HG02884 (cell line): ENCODE results near the gene MAPKBP1.

ENCODE experiments used
- ATAC-seq: cut with Tn5 transposase; IDR thresholded peaks from one replicate; pipeline ENCODE4 v1.9.1; 2021; ENCODE audit warnings: mild to moderate bottlenecking, moderate library complexity; ENCODE audit not compliant: unreplicated experiment

The MAPKBP1 gene

DNA sequence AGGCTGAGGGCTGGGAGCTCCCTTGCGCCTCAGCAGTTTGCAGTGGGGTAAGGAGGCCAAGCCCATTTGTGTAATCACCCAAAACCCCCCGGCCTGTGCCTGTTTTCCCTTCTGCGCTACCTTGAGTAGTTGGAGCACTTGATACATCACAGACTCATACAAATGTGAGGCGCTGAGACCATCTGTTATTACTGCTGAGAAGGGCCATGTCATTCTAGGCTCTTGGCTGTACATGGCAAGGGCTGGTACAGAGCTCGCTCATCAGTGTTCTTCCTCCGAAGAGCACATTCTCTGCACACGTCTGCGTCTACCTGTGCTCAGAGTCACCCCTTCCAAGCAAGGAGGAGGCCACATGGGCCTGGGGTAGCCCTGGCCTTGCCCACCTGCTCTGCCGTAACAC is 73.7 kb downstream of the MAPKBP1 start:
- no peak for ATAC-seq

DNA sequence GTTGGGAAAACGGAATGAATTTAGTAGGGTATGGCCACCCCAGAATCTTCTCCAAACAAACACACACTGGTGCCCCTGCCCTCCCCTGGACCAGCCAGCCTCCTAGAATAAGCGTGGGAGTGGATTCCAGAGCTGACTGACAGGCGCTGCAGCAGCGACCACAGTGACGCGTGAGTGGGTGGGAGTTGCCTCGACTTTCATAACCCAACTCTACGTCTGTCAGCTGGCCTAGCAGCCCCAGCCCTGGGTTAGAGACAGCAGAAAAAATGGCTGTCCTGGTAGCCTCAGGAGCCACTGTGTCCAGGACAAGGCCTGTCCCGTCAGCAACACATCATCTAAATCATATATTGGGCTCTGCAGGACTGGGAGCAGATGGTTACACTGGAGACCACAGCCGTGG is 74.3 kb downstream of the MAPKBP1 start:
- ATAC-seq = no peak

DNA sequence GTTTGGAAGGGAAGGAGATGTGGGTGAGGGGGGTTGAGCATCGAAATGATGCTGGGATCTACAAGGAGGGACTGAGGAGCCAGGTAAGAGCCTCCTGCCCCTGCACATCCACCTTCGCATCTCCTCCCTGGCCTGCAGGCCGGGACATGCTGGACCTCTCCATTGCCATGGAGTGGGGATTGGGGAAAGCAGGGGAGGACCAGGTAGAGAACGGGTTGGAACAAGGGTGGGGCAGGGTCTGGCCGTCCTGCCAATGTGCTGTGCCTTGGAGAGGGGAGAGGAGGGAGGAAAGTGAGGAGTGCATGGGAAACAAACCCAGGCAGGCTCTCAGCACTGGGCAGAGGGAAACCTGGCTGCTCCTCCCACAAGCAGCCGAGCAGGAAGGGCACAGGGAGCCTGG is 74.9 kb downstream of the MAPKBP1 start:
- ATAC-seq = no peak

DNA sequence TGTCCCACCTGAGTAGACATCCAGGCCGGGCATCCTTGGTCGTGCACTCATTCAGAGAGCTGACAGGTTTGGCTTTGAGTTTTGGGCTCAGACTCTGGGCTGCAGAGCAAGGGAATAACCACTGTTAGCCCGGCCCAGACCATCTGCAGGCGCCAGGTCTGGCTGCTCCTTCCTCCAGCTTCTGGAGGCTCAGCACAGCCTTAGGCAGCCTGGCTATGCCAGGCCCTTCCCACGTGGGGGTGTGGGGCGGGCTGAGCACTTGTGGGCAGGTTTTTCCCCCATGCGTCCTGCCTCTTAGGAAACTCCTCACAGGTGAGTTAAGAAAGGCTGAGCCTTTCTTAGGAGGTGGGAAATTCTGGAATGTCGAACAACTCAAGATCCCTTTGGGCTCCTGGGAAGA is 75.6 kb downstream of the MAPKBP1 start:
- no peak for ATAC-seq

GRCh38 chr15:41850482-41851166 is 76.3 kb downstream of the MAPKBP1 start:
- no peak for ATAC-seq

GRCh38 chr15:41851167-41851523 is 76.9 kb downstream of the MAPKBP1 start:
- no peak for ATAC-seq

DNA sequence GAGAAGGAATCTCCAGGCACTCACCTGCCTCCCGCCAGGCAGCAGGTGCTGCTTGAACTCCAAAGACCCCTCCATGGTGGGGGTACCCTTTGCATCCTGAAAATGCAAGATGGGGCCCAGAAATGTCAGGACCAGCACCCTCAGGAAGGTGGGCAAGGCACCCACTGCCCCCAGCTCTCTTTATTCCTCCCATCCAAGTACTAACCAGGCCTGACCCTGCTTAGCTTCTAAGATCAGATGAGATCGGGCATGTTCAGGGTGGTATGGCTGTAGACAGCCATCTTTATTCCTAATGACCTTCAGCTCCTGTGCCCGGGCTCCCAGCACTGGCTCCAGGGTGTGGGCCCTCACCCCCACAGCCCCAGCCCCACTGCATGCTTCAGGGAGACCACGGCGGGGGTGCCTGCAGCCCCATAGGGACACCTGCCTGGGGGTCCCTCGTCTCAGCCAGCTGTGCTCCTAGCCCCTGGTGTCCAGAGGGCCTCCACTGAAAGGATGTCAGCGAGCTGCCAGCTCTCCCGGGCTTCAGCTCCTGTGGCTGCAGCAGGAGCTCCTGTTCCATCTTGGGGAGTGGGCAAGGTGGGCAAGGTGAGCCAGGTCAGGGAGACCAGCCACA is 77.6 kb downstream of the MAPKBP1 start:
- no peak for ATAC-seq

- no peak for ATAC-seq
These were observed 78.7 kb downstream of the MAPKBP1 start for GRCh38 chr15:41852736-41853590.

- ATAC-seq = no peak
These were observed 79.5 kb downstream of the MAPKBP1 start for GRCh38 chr15:41853831-41854230.

DNA sequence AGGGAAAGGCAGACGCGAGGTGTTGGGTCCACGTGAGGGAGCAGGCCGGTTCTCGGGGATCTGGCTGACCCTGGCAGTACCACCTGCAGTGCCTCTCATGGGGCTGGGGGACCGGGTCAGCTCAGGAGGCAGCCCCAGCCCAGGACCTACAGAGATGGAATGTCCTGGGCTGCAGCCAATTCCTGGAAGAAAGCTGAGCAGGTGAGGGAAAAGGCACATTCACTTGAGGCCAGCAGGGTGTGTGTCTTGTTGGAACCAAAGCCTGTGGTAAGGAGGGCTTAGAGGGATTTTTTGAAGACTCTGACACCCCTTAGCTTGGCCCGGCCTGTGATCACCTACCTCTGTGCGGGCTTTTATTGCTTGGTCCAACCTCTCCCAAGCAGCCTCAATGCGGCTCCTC is 80.2 kb downstream of the MAPKBP1 start:
- ATAC-seq = no peak

DNA sequence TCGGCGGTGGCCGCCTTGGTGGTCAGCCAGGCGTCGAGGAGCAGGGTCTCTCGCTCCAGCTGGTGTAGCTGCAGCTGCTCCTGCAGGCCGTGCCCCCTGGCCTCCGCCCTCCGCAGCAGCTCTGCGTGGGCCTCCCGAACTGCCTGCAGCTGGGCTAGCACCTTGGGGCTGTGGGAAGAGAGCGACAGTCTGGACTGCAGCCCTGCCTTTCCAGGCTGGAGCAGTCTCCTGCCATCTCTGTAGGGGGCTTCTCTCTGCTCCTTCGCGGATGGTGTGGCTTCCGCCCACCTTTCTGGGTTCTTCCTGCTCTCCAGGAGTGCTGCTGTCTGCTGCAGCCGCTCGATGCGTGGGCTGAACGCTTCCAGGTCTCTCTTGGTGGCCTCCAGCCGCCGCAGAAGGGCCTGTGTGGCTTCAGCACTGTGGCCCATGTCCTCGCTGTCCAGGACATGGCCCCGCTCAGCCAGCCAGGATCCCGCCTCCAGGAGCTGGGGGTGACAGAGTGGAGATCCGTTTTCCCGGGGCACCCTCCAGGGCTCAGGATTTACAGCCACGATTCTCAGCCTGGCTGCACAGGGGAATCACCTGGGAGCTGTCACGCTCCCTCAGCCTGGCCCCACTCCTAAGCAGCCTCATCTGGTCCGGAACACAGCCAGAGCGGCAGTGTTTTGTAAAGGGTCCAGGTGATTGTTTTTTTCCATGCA is 81.1 kb downstream of the MAPKBP1 start:
- ATAC-seq = no peak

DNA sequence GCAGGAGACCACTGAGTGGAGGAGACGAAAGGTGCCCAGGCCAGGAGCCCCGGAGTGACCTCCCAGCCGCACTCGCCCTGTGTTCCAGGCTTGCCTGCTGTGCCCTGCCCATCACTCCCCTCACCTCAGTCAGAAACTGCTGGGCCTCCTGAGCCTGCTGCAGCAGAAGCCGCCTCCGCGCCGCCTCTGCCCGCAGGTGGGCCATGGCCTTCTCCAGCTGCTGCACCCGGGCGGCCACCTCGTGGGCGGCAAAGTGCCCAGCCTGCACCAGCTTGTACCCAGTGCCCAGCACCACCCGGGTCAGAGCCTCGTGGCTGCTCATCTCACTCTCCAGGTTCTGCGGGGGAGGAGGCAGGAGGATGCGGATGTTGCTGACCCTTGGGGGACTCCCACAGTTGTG is 82.0 kb downstream of the MAPKBP1 start:
- ATAC-seq = no peak

GRCh38 chr15:41856716-41857115 is 82.4 kb downstream of the MAPKBP1 start:
- ATAC-seq = no peak

DNA sequence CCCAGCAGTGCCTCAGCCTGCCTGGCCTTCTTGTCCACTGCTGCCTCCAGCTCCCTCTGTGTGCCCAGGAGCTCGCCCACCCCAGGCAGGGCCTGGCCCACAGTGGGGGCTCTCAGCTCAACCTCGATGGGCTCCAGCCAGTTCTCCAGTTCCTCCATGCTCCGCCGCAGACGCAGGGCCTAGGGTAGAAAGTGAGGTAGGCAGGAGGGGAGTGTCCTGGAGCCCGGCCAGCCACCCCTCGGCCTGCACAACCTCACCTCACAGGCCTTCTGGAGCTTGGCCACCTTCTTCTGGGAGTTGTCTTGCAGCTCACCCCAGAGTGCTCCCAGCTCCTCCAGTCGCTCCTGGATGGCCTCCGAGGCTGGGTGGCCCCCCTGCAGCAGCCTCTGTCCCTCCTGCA is 83.0 kb downstream of the MAPKBP1 start:
- no peak for ATAC-seq

DNA sequence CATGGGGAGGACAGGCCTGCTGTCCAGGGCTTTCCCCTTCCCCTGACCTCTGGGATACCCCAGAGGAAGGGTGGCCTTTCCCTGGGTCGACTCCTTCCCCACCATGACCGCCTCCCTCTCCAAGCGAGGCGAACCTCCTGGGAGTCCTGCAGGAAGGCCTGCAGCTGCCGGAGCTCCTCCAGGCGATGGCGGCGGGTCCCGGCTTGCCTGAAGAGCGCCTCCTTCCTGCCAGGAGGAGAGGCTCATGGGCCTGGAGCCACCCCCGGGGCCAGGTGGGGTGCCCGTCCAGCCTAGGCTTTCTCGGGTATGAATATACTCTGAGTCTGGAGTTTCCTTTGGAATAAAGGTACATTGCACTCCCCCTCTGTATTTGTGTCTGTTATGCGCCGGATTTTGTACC is 84.5 kb downstream of the MAPKBP1 start:
- ATAC-seq = no peak

GRCh38 chr15:41860049-41860828 is 86.0 kb downstream of the MAPKBP1 start:
- ATAC-seq = no peak

DNA sequence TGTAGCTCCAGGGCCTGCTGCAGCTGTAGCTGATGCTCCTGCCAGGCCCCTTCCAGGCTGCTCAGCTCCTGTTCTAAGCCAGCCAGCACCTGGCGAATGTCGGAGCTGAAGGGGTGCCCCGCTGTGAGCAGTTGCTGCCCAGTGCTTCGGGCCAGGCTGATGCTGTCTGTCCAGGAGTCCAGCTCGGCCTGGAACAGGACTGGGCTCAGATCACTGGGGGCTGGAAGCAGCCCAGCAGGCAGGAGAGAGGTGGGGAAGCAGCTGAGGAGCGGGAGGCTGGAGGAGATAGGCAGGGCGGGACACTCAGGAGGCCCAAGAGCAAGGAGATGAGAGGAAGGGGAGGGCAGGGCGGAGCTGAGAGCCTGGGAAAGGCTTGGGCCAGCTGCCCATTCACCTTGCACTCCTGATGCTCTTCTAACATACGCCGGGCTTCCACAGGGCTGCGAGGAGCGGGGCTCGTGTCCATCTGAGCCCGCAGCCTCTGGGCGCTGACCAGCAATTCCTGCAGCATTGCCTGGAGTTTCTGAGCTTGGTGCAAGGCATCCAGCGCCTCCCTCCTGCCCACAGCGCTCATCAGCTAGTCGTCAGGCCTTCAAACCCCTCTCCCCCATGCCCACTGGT is 87.6 kb downstream of the MAPKBP1 start:
- no peak for ATAC-seq

- no peak for ATAC-seq
These were observed 88.3 kb downstream of the MAPKBP1 start for GRCh38 chr15:41862515-41863116.

- no peak for ATAC-seq
These were observed 91.3 kb downstream of the MAPKBP1 start for GRCh38 chr15:41865490-41866055.
